Smooth muscle cell (in vitro differentiated cells): Measurements from ENCODE around the gene RPS18. TPM values are rescaled to one million over a fixed set of nuclear protein-coding genes. Genes with fewer than 3 reads are reported as not detected.

Experiments used
- DNase-seq: peaks from one replicate; lab custom pipeline; 2025; ENCODE audit not compliant: unreplicated experiment; lab: John Stamatoyannopoulos, UW
- H2AFZ ChIP-seq: fragments of 200-600 bp; sonication (generic); 2 replicates; pipeline ENCODE4 v1.6.0; 2016; ENCODE audit warnings: antibody characterized with exemption, low read depth, mild to moderate bottlenecking
- H3F3A ChIP-seq: fragments of 200-600 bp; sonication (generic); 2 replicates; pipeline ENCODE4 v1.6.0; 2017; ENCODE audit warnings: antibody characterized with exemption, low read depth
- H3K27ac ChIP-seq: fragments of 200-600 bp; sonication (generic); 2 replicates; pipeline ENCODE4 v1.5.1; 2016; ENCODE audit warnings: low read depth, mild to moderate bottlenecking
- H3K27me3 ChIP-seq: fragments of 200-600 bp; sonication (generic); 2 replicates; pipeline ENCODE4 v1.6.1; 2016; ENCODE audit warnings: low read depth, mild to moderate bottlenecking
- H3K36me3 ChIP-seq: fragments of 200-600 bp; sonication (generic); 2 replicates; pipeline ENCODE4 v1.5.1; 2016; ENCODE audit warnings: low read depth
- H3K4me1 ChIP-seq: fragments of 200-600 bp; sonication (generic); 2 replicates; pipeline ENCODE4 v1.5.1; 2016; ENCODE audit warnings: low read depth
- H3K4me2 ChIP-seq: fragments of 200-600 bp; sonication (generic); 2 replicates; pipeline ENCODE4 v1.6.0; 2016; ENCODE audit warnings: mild to moderate bottlenecking
- H3K4me3 ChIP-seq: fragments of 200-600 bp; sonication (generic); 2 replicates; pipeline ENCODE4 v1.5.1; 2016; ENCODE audit warnings: mild to moderate bottlenecking
- H3K79me2 ChIP-seq: fragments of 200-600 bp; sonication (generic); 2 replicates; pipeline ENCODE4 v1.6.0; 2016; ENCODE audit warnings: low read depth, mild to moderate bottlenecking
- H3K9ac ChIP-seq: fragments of 200-600 bp; sonication (generic); 2 replicates; pipeline ENCODE4 v1.6.0; 2016; ENCODE audit warnings: low read depth
- H3K9me3 ChIP-seq: fragments of 200-600 bp; sonication (generic); replicated peaks from 2 replicates; pipeline ENCODE4 v1.5.1; 2016; ENCODE audit warnings: low read depth
- H4K20me1 ChIP-seq: fragments of 200-600 bp; sonication (generic); 2 replicates; pipeline ENCODE4 v1.6.0; 2016; ENCODE audit warnings: low read depth
- WGBS: methylation state at CpG from one replicate; pipeline ENCODE4 v1.1.7; 2016; ENCODE audit warnings: low lambda C conversion rate; 5-methylcytosine and 5-hydroxymethylcytosine counted together
- polyA plus RNA-seq: library from polyadenylated mRNA; unstranded; fragments of >200 nt; fragmentation: Nextera tagmentation; extraction: Ambion mirVana; gene quantifications from 2 replicates; pipeline ENCODE4 v1.2.1, GENCODE V29; 2016
- total RNA-seq: library from RNA; depleted of rRNA; stranded (reverse); fragments of >200 nt; gene quantifications from 2 replicates; pipeline ENCODE4 v1.2.3, GENCODE V29; 2014
- TF ChIP-seq, protein P1 (sequence below): fragments of 200-600 bp; sonication (generic); IDR thresholded peaks from 2 replicates; pipeline ENCODE4 v1.5.1; 2017; ENCODE audit warnings: borderline replicate concordance, mild to moderate bottlenecking, antibody characterized with exemption; ENCODE audit not compliant: insufficient read depth, poor library complexity, severe bottlenecking

Gene RPS18
- total and polyA plus RNA-seq, 2 experiments from 2014 or later: 1,848 to 3,261 TPM

DNA sequence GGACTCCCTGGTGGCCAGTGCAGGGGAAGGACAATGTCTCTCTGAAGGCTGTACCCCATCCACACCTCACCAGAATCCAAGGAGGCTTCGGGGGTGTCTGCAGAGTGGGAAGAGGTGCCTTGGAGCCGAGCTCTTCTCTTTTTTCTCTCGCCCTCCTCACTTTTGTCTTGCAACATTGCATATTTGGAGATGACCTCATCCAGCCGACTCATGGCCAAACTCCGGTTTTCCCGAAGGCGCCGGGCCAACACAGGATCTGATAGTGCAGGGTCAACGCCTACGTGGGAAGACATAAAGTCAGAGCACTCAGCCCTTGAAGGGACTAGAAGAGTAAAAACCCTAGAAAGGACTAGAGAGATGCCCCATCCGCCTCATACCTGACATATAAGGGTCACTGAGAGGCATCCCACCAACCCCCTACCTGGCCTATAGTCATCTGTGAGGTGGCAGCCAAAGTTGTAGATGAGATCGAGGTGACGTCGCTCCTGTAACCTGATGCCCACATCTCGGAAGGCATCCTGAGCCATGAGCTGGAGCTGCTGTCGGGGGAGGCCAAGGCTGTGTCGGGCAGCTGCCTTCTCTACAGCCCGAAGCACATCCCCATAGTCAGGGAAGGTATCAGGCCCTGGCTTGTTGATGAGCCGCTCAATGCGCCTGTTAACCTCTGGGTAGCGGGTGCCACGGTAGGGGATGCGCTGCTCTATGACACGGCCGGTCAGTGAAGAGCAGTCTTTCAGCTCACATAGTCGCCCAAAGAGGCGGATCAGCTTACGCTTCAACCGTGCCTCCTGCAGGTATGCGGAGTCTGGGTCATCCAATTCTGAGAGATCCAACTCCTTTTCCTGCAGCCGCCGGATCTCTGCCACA, 48.7 kb downstream of the RPS18 start:
- no peaks in the 10 kb centered on the region for H3K36me3 ChIP-seq
- DNase-seq: no peak
- H3K79me2 ChIP-seq: peaks cover 26% of the 10 kb centered on the region
- TF ChIP-seq, protein P1, sequence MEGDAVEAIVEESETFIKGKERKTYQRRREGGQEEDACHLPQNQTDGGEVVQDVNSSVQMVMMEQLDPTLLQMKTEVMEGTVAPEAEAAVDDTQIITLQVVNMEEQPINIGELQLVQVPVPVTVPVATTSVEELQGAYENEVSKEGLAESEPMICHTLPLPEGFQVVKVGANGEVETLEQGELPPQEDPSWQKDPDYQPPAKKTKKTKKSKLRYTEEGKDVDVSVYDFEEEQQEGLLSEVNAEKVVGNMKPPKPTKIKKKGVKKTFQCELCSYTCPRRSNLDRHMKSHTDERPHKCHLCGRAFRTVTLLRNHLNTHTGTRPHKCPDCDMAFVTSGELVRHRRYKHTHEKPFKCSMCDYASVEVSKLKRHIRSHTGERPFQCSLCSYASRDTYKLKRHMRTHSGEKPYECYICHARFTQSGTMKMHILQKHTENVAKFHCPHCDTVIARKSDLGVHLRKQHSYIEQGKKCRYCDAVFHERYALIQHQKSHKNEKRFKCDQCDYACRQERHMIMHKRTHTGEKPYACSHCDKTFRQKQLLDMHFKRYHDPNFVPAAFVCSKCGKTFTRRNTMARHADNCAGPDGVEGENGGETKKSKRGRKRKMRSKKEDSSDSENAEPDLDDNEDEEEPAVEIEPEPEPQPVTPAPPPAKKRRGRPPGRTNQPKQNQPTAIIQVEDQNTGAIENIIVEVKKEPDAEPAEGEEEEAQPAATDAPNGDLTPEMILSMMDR: no peak
- H3F3A ChIP-seq: peaks cover 45% of the 10 kb centered on the region
- H4K20me1 ChIP-seq: peaks cover 4% of the 10 kb centered on the region
- H3K4me3 ChIP-seq: no peak overlapping the region
- H3K9me3 ChIP-seq: no peaks in the 10 kb centered on the region
- peaks cover 36% of the 10 kb centered on the region for H3K4me1 ChIP-seq
- peak overlapping the region; percentile 96 for H3K4me2 ChIP-seq
- H3K27ac ChIP-seq: peak overlapping the region; percentile 97
- no peaks in the 10 kb centered on the region for H3K27me3 ChIP-seq
- peak overlapping the region; percentile 86 for H3K9ac ChIP-seq
- H2AFZ ChIP-seq: no peak overlapping the region
- 70% methylated on average over 32 of the region's 32 CpGs for WGBS

- TF ChIP-seq, protein P1: no peak
- WGBS: 85% methylated on average over 9 of the region's 9 CpGs
- H3K4me1 ChIP-seq: peaks cover 36% of the 10 kb centered on the region
- no peak overlapping the region for H2AFZ ChIP-seq
- peaks cover 45% of the 10 kb centered on the region for H3F3A ChIP-seq
- peak overlapping the region; percentile 96 for H3K4me2 ChIP-seq
- DNase-seq: no peak
- peaks cover 4% of the 10 kb centered on the region for H4K20me1 ChIP-seq
- no peak overlapping the region for H3K4me3 ChIP-seq
- H3K27me3 ChIP-seq: no peaks in the 10 kb centered on the region
- H3K36me3 ChIP-seq: no peaks in the 10 kb centered on the region
- peaks cover 26% of the 10 kb centered on the region for H3K79me2 ChIP-seq
- peak overlapping the region; percentile 86 for H3K9ac ChIP-seq
- H3K9me3 ChIP-seq: no peaks in the 10 kb centered on the region
- H3K27ac ChIP-seq: peak overlapping the region; percentile 97
Observed at GRCh38 chr6:33321227-33321626, 49.4 kb downstream of the RPS18 start.

DNA sequence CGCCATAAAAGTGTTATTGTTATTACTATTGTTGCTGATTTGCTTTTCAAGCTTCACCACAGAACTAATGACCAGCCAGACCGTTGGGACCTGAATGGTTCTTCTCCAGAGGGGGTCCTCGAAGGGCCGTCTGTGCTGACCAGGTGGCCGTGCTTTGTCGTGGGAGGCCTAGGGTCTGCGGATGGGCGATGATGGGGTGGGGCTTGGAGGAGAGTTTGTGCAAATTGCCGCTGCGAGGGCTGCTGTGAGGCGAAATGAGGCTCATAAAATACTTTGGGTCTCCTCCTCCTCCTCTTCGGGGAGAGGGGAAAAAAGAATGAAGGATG, 51.7 kb downstream of the RPS18 start:
- DNase-seq: no peak
- Histone ChIP-seq H3K27ac (peak overlapping the region; percentile 97), H3K4me3 (peak overlapping the region; percentile 70), H3F3A (peaks cover 36% of the 10 kb centered on the region), H3K9ac (no peak overlapping the region), H2AFZ (peak overlapping the region; percentile 77), H3K4me1 (peaks cover 33% of the 10 kb centered on the region), H4K20me1 (no peaks in the 10 kb centered on the region), H3K27me3 (no peaks in the 10 kb centered on the region), H3K4me2 (peak overlapping the region; percentile 96), H3K36me3 (no peaks in the 10 kb centered on the region), H3K9me3 (no peaks in the 10 kb centered on the region), H3K79me2 (peaks cover 26% of the 10 kb centered on the region)
- 5% methylated on average over 11 of the region's 12 CpGs for WGBS
- TF ChIP-seq, protein P1: no peak

GRCh38 chr6:33324125-33324524, 52.2 kb downstream of the RPS18 start:
- TF ChIP-seq, protein P1: no peak
- Histone ChIP-seq H3K4me1 (peaks cover 29% of the 10 kb centered on the region), H3K4me3 (peak overlapping the region; percentile 70), H3K27ac (no peak overlapping the region), H3K4me2 (peak overlapping the region; percentile 96), H3K27me3 (no peaks in the 10 kb centered on the region), H2AFZ (no peak overlapping the region), H3F3A (peaks cover 31% of the 10 kb centered on the region), H3K79me2 (peaks cover 26% of the 10 kb centered on the region), H4K20me1 (no peaks in the 10 kb centered on the region), H3K9ac (no peak overlapping the region), H3K9me3 (no peaks in the 10 kb centered on the region), H3K36me3 (no peaks in the 10 kb centered on the region)
- 65% methylated on average over 7 of the region's 7 CpGs for WGBS
- DNase-seq: no peak
